Measurements from ENCODE around the gene FOLR3. TPM values are rescaled to one million over a fixed set of nuclear protein-coding genes. Genes with fewer than 3 reads are reported as not detected.

Gene FOLR3
- total and polyA plus RNA-seq, 9 of the 15 experiments (the other 6 are each of a cell fraction or from before 2014, with no cell fraction given): not detected

- peak; percentile 89 for TF ChIP-seq CEBPZ (IDR thresholded peaks at IDR 0.05; ENCODE audit: borderline replicate concordance, low read depth, low read length)
- 0 out of 2 replicates have a peak, but pooled peaks have one; percentile 52 for TF ChIP-seq HDAC2 (IDR thresholded peaks at IDR 0.05)
- TF ChIP-seq ZNF655 (CRISPR knock-in tag; IDR thresholded peaks at IDR 0.05): no peak
- TF ChIP-seq CXXC5 (CRISPR knock-in tag; IDR thresholded peaks at IDR 0.05): peak; percentile 26; the same call in 1 of the 2 replicates
- TF ChIP-seq MCM3 (IDR thresholded peaks at IDR 0.05): no peak
- TF ChIP-seq STAT5B (CRISPR knock-in tag; IDR thresholded peaks at IDR 0.05): no peak
- peak; percentile 58 for TF ChIP-seq FOSL1 (tag; conservative IDR thresholded peaks at IDR 0.05)
- TF ChIP-seq CBX3 (IDR thresholded peaks at IDR 0.05; ENCODE audit: borderline replicate concordance in 1 of 2, low read length in 2 of 2): no peak
- TF ChIP-seq MNT (conservative IDR thresholded peaks at IDR 0.05): peak; percentile 59 to 79; a peak in 3 of 4 replicates
- peak; percentile 82 for TF ChIP-seq ZEB2 (IDR thresholded peaks at IDR 0.05)
- TF ChIP-seq LCOR (CRISPR knock-in tag; IDR thresholded peaks at IDR 0.05): no peak; the same call in 1 of the 2 replicates
- TF ChIP-seq PYGO2 (tag; IDR thresholded peaks at IDR 0.05): no peak
- no peak for TF ChIP-seq IRF2 (CRISPR knock-in tag; IDR thresholded peaks at IDR 0.05)
- TF ChIP-seq RB1 (IDR thresholded peaks at IDR 0.05; ENCODE audit: low read depth): peak; percentile 85
- TF ChIP-seq JUN (IDR thresholded peaks at IDR 0.05; ENCODE audit: borderline replicate concordance, low read depth, low read length): no peak
- no peak; the same call in 1 of the 2 replicates for TF ChIP-seq JUN (CRISPR knock-in tag; IDR thresholded peaks at IDR 0.05; ENCODE audit: borderline replicate concordance)
- TF ChIP-seq ZNF280A (IDR thresholded peaks at IDR 0.05; ENCODE audit: low read depth, partially characterized antibody): no peak
- no peak for TF ChIP-seq ZNF12 (CRISPR knock-in tag; IDR thresholded peaks at IDR 0.05)
- TF ChIP-seq PREB (CRISPR knock-in tag; IDR thresholded peaks at IDR 0.05): no peak
Observed at GRCh38 chr11:72112143-72112977, 23.2 kb upstream of the FOLR3 start, which contains the start of gene ANAPC15 (continued).
